GM21381 (cell line): Measurements from ENCODE around the gene TMEM135.
"Not testable (repeated sequence)": the region's sequence is repeated elsewhere in the genome, so short reads cannot be mapped to it uniquely, and the experiment has no call there.

ENCODE experiments used
- ATAC-seq: cut with Tn5 transposase; IDR thresholded peaks from one replicate; pipeline ENCODE4 v1.9.1; 2021; ENCODE audit warnings: mild to moderate bottlenecking, moderate library complexity; ENCODE audit not compliant: unreplicated experiment

TMEM135 gene

GRCh38 chr11:87254562-87254961, 216.8 kb downstream of the TMEM135 start:
- ATAC-seq, result no peak

- no peak for ATAC-seq
These were observed 217.9 kb downstream of the TMEM135 start for GRCh38 chr11:87255589-87255988.

- ATAC-seq, result no peak
These were observed 219.1 kb downstream of the TMEM135 start for GRCh38 chr11:87256694-87257340.

GRCh38 chr11:87258171-87258833, 220.6 kb downstream of the TMEM135 start:
- ATAC-seq, result no peak

GRCh38 chr11:87259736-87260135, 222.0 kb downstream of the TMEM135 start:
- ATAC-seq, result no peak

- no peak for ATAC-seq
These were observed 223.1 kb downstream of the TMEM135 start for GRCh38 chr11:87260811-87261210.

- no peak for ATAC-seq
These were observed 225.6 kb downstream of the TMEM135 start for GRCh38 chr11:87263264-87263838.

- ATAC-seq, result no peak
These were observed 226.2 kb downstream of the TMEM135 start for GRCh38 chr11:87263979-87264378.

- ATAC-seq, result no peak
These were observed 227.4 kb downstream of the TMEM135 start for GRCh38 chr11:87265132-87265531.

GRCh38 chr11:87265979-87266378, 228.2 kb downstream of the TMEM135 start:
- ATAC-seq, result no peak

GRCh38 chr11:87266751-87267150, 229.0 kb downstream of the TMEM135 start:
- no peak for ATAC-seq

GRCh38 chr11:87271951-87272350, 234.2 kb downstream of the TMEM135 start:
- ATAC-seq, result not testable (repeated sequence)

GRCh38 chr11:87275176-87275575, 237.4 kb downstream of the TMEM135 start:
- ATAC-seq, result no peak

GRCh38 chr11:87280143-87280542, 242.4 kb downstream of the TMEM135 start:
- no peak for ATAC-seq

GRCh38 chr11:87281496-87281895, 243.8 kb downstream of the TMEM135 start:
- no peak for ATAC-seq

- no peak for ATAC-seq
These were observed 246.6 kb downstream of the TMEM135 start for GRCh38 chr11:87284306-87284705.

GRCh38 chr11:87285674-87286073, 247.9 kb downstream of the TMEM135 start:
- ATAC-seq, result not testable (repeated sequence)

GRCh38 chr11:87286338-87286737, 248.6 kb downstream of the TMEM135 start:
- ATAC-seq, result no peak

- ATAC-seq, result no peak
These were observed 252.7 kb downstream of the TMEM135 start for GRCh38 chr11:87290304-87290922.

- ATAC-seq, result no peak
These were observed 254.9 kb downstream of the TMEM135 start for GRCh38 chr11:87292598-87292997.

- no peak for ATAC-seq
These were observed 257.5 kb downstream of the TMEM135 start for GRCh38 chr11:87295237-87295636.

- ATAC-seq, result no peak
These were observed 258.9 kb downstream of the TMEM135 start for GRCh38 chr11:87296627-87297026.
